SU-DHL-6 (cell line): ENCODE data around the gene SERINC4.
A peak's percentile ranks its signal among the peaks of the same experiment; 100 is the strongest.
"Not testable (repeated sequence)": the region's sequence is repeated elsewhere in the genome, so short reads cannot be mapped to it uniquely, and the experiment has no call there.

Experiments
- H2AFZ ChIP-seq: fragments of 200-600 bp; sonication (generic); 2 replicates; pipeline ENCODE4 v1.6.1; 2014; ENCODE audit warnings: low read depth, mild to moderate bottlenecking, moderate library complexity, mixed read lengths, antibody characterized with exemption, low read length; ENCODE audit not compliant: severe bottlenecking
- H3F3A ChIP-seq: fragments of 200-600 bp; shearing (Covaris generic); 2 replicates; pipeline ENCODE4 v1.6.0; 2016; ENCODE audit warnings: antibody characterized with exemption, mild to moderate bottlenecking; ENCODE audit not compliant: insufficient read depth
- H3K27ac ChIP-seq: fragments of 200-600 bp; sonication (generic); 2 replicates; pipeline ENCODE4 v1.5.1; 2016; ENCODE audit warnings: low read depth, mild to moderate bottlenecking, low read length, moderate library complexity, mixed read lengths
- H3K27me3 ChIP-seq: fragments of 200-600 bp; sonication (generic), shearing (Covaris generic); 2 replicates; pipeline ENCODE4 v1.6.0; 2014; ENCODE audit warnings: mild to moderate bottlenecking, low read length
- H3K36me3 ChIP-seq: fragments of 200-600 bp; sonication (generic); 2 replicates; pipeline ENCODE4 v1.6.1; 2014; ENCODE audit warnings: mild to moderate bottlenecking, low read length, mixed read lengths
- H3K4me2 ChIP-seq: fragments of 300-600, 200-600 bp; shearing (Covaris generic), sonication (generic); 2 replicates; pipeline ENCODE4 v1.6.0; 2014; ENCODE audit warnings: low read length, low read depth, mild to moderate bottlenecking; ENCODE audit not compliant: poor library complexity, severe bottlenecking
- H3K4me3 ChIP-seq: fragments of 200-600 bp; sonication (generic); 2 replicates; pipeline ENCODE4 v1.5.1; 2014; ENCODE audit warnings: antibody characterized with exemption, low read length, mild to moderate bottlenecking, mixed read lengths; ENCODE audit not compliant: insufficient read depth, poor library complexity, severe bottlenecking
- H3K79me2 ChIP-seq: fragments of 200-600 bp; sonication (generic); 2 replicates; pipeline ENCODE4 v1.6.1; 2014; ENCODE audit warnings: mild to moderate bottlenecking, low read length, moderate library complexity; ENCODE audit not compliant: insufficient read depth
- H3K9ac ChIP-seq: fragments of 200-600 bp; sonication (generic); 2 replicates; pipeline ENCODE4 v1.7.0; 2014; ENCODE audit warnings: mild to moderate bottlenecking, low read length
- H3K9me2 ChIP-seq: fragments of 200-600 bp; sonication (generic); replicated peaks from 2 replicates; pipeline ENCODE4 v1.6.1; 2014; ENCODE audit warnings: low read length; ENCODE audit not compliant: insufficient read depth
- H3K9me3 ChIP-seq: fragments of 200-600 bp; sonication (generic); 2 replicates; pipeline ENCODE4 v1.6.1; 2014; ENCODE audit warnings: low read length, mixed read lengths; ENCODE audit not compliant: insufficient read depth
- H4K20me1 ChIP-seq: fragments of 200-600 bp; sonication (generic); 2 replicates; pipeline ENCODE4 v1.6.1; 2014; ENCODE audit warnings: low read depth, mild to moderate bottlenecking, antibody characterized with exemption, low read length, moderate library complexity, mixed read lengths
- CTCF ChIP-seq: fragments of 200-600 bp; sonication (generic); IDR thresholded peaks from one replicate; pipeline ENCODE4 v1.5.1; 2017; ENCODE audit warnings: antibody characterized with exemption, mild to moderate bottlenecking, low read length, moderate library complexity; ENCODE audit not compliant: insufficient read depth, poor library complexity, severe bottlenecking
- EZH2phosphoT487 ChIP-seq: fragments of 200-600 bp; sonication (generic), shearing (Covaris generic); conservative IDR thresholded peaks from 2 replicates; pipeline ENCODE4 v1.6.1; 2018; ENCODE audit warnings: mild to moderate bottlenecking, antibody characterized with exemption, low read length, moderate library complexity, mixed read lengths

SERINC4 gene

GRCh38 chr15:43808960-43809678, 9.1 kb upstream of the SERINC4 start:
- H3K27me3 ChIP-seq, result no peaks in the 10 kb centered on the region

DNA sequence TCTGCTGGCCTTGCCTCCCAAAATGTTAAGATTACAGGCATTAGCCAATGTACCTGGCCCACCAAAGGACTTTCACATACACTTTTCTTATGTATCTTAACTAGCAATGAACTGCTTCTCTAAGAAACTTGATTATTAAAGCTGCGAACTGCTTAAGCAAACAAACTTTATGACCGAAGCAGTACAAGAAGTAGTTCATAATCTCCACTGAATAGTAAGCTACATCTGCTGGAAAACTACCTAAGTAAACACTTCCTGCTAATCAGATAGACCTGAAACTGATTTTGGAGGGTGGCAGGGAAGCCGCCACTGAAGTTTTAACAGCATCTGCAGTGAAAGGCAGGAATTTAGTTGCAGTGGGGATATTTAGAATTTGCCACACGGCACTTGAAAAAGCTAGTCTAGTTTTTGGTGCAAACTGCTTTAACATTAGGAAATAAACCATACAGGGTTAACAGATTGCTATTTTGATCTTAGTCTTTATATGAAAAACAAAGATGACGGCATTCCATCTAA, 8.5 kb upstream of the SERINC4 start:
- no peak for TF ChIP-seq EZH2phosphoT487
- TF ChIP-seq CTCF, result no peak
- Histone ChIP-seq H3K4me2 (peak overlapping the region; percentile 83), H3K9ac (peak overlapping the region; percentile 57), H4K20me1 (no peaks in the 10 kb centered on the region), H3K4me3 (peak overlapping the region; percentile 34), H3K36me3 (peaks cover 29% of the 10 kb centered on the region), H3K27me3 (no peaks in the 10 kb centered on the region), H3K79me2 (0 out of 2 replicates have a peak, but pooled peaks cover 3% of the 10 kb centered on the region), H2AFZ (no peak overlapping the region), H3F3A (peaks cover 61% of the 10 kb centered on the region), H3K9me2 (no peaks in the 10 kb centered on the region), H3K27ac (peak overlapping the region; percentile 99), H3K9me3 (no peaks in the 10 kb centered on the region)

More at GRCh38 chr15:43808960-43809678, 9.1 kb upstream of the SERINC4 start:
- 0 out of 2 replicates have a peak, but pooled peaks cover 3% of the 10 kb centered on the region for H3K79me2 ChIP-seq
- peak overlapping the region; percentile 33 for H3K4me3 ChIP-seq
- peaks cover 32% of the 10 kb centered on the region for H3K36me3 ChIP-seq
- H3K9ac ChIP-seq, result peak overlapping the region; percentile 57
- no peaks in the 10 kb centered on the region for H3K9me3 ChIP-seq
- H3F3A ChIP-seq, result peaks cover 58% of the 10 kb centered on the region
- H2AFZ ChIP-seq, result no peak overlapping the region
- peak overlapping the region; percentile 99 for H3K27ac ChIP-seq
- no peaks in the 10 kb centered on the region for H3K9me2 ChIP-seq
- H3K4me2 ChIP-seq, result peak overlapping the region; percentile 83
- TF ChIP-seq EZH2phosphoT487 (no peak), CTCF (no peak)
- H4K20me1 ChIP-seq, result no peaks in the 10 kb centered on the region

- H3F3A ChIP-seq, result peaks cover 71% of the 10 kb centered on the region
- peaks cover 17% of the 10 kb centered on the region for H3K79me2 ChIP-seq
- not testable (repeated sequence) for H3K9me3 ChIP-seq, H3K9me2 ChIP-seq, H3K9ac ChIP-seq, H2AFZ ChIP-seq, H3K4me3 ChIP-seq, H4K20me1 ChIP-seq, H3K27me3 ChIP-seq
- peaks cover 12% of the 10 kb centered on the region for H3K36me3 ChIP-seq
- H3K4me2 ChIP-seq, result peak overlapping the region; percentile 10
- H3K27ac ChIP-seq, result peak overlapping the region; percentile 96
Observed at GRCh38 chr15:43802676-43803075, 2.7 kb upstream of the SERINC4 start.
